AG04450 (cell line): Measurements from ENCODE around the gene GK2. TPM values are rescaled to one million over a fixed set of nuclear protein-coding genes. Genes with fewer than 3 reads are reported as not detected.

Source experiments
- CTCF ChIA-PET: fragments of 300-600, 350-600 bp; formaldehyde crosslinking; extraction: SDS; loops from one replicate; lab custom pipeline; 2022; ENCODE audit warnings: antibody characterized with exemption, inconsistent platforms; lab: Charles Lee
- POLR2A ChIA-PET: fragments of 350-600 bp; formaldehyde crosslinking; extraction: SDS; loops from one replicate; lab custom pipeline; 2021; ENCODE audit warnings: antibody characterized with exemption, inconsistent platforms; lab: Yijun Ruan, JAX
- DNase-seq: peaks from one replicate; pipeline ENCODE4 v3.0.0-alpha.2; 2011; ENCODE audit warnings: low read depth, low spot score
- H3K27ac ChIP-seq: one replicate; pipeline ENCODE4 v1.5.1; 2012; ENCODE audit warnings: low read depth, low read length, control low read depth
- H3K27me3 ChIP-seq: one replicate; pipeline ENCODE4 v1.6.0; 2012; ENCODE audit warnings: low read length; ENCODE audit not compliant: control insufficient read depth, insufficient read depth
- H3K4me3 ChIP-seq: 2 replicates; pipeline ENCODE4 v1.5.1; 2011; ENCODE audit warnings: mild to moderate bottlenecking, low read depth, low read length, control low read depth
- H3K9me3 ChIP-seq: 2 replicates; pipeline ENCODE4 v1.5.1; 2012; ENCODE audit warnings: low read length; ENCODE audit not compliant: control insufficient read depth, insufficient read depth
- CTCF ChIP-seq: IDR thresholded peaks from 2 replicates; pipeline ENCODE4 v1.5.1; 2011; ENCODE audit warnings: low read depth, low read length, control low read depth, inconsistent platforms
- polyA plus RNA-seq: library from polyadenylated mRNA; depleted of rRNA; stranded (reverse); fragments of >200 nt; gene quantifications from 2 replicates; pipeline ENCODE4 v1.2.3, GENCODE V29; 2011

GK2 gene
- polyA plus RNA-seq, 1 experiment = not detected

- POLR2A ChIA-PET = no interaction called here
- no peak for DNase-seq
- no peak overlapping the region for H3K4me3 ChIP-seq
- no peaks in the 10 kb centered on the region for H3K27me3 ChIP-seq
- H3K9me3 ChIP-seq = no peaks in the 10 kb centered on the region; the same call in 1 of the 2 replicates
- CTCF ChIA-PET = no interaction called here
- no peak for TF ChIP-seq CTCF
- H3K27ac ChIP-seq = no peak overlapping the region
These were observed 3.4 kb downstream of the GK2 start for GRCh38 chr4:79404666-79405065.

DNA sequence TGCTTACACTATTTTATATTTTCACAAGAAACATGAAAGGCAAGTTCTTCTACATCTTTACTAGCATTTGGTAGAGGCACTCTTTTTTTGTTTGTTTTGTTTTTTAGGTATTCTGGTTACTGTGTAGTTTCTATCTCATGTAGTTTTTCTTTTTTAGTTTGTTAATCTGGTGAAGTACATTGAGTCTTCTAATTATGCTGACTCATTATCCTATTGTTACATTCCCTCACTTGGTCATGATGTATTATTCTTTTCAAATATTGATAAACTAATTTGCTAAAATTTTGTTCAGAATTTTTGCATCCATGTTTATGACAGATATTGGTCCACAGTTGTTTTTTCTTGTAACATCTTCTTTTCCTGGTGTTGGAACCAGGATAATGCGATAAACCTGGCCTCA, 4.7 kb downstream of the GK2 start:
- TF ChIP-seq CTCF = no peak
- no peaks in the 10 kb centered on the region; the same call in 1 of the 2 replicates for H3K9me3 ChIP-seq

DNA sequence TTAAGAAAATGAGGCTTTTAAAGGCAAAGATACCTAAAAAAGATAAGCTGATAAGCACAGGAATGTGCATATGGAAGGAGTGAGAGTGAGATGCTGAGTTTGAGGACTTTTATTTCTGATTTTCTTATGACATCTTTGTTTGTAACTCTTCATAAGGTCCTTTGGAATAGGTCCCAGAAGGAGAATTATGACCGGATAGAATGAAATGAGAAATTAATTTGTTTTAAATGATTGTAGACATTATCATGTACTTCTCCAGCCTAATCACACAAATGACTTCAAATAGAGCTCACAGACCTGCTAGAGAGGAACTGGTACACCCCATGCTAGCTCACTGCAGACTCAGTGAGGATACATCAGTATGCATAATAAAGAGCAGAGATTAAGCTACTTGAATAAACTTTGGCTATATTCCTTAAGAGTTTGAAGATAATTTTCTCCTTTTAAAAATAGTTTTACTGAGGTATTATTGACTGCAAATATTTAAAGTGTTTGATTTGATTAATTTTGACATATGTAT, 5.6 kb downstream of the GK2 start:
- H3K27ac ChIP-seq = no peak overlapping the region
- H3K4me3 ChIP-seq = no peak overlapping the region
- POLR2A ChIA-PET = no interaction called here
- no peak for DNase-seq
- H3K9me3 ChIP-seq = no peaks in the 10 kb centered on the region
- no peak for TF ChIP-seq CTCF
- CTCF ChIA-PET = no interaction called here
- no peaks in the 10 kb centered on the region for H3K27me3 ChIP-seq

More for the DNA sequence above, 4.7 kb downstream of the GK2 start:
- Histone ChIP-seq H3K27ac (no peak overlapping the region), H3K27me3 (no peaks in the 10 kb centered on the region), H3K4me3 (no peak overlapping the region)
- ChIA-PET CTCF (no interaction called here), POLR2A (no interaction called here)
- no peak for DNase-seq

DNA sequence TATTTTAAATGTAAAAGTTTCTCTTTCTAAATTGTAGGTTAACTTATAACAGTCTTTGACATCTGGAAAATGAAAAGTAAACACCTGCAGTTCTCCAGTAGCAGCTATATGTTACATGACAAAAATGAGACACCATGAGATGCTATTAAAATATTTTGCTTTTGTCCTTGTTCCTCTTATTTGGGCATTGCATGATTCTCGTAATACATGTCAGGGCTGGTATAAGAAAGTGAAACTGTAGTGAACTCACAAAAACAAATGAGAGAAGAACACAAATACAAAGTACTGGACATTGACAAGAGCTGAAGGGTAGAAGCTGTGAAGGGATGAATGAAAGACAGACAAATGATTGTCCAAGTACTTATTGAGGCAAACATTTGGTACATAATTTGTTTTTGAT, 9.0 kb downstream of the GK2 start:
- Histone ChIP-seq H3K9me3 (no peaks in the 10 kb centered on the region), H3K27me3 (no peaks in the 10 kb centered on the region), H3K4me3 (no peak overlapping the region), H3K27ac (no peak overlapping the region)
- POLR2A ChIA-PET = no interaction called here
- CTCF ChIA-PET = no interaction called here
- TF ChIP-seq CTCF = no peak
- DNase-seq = no peak

- ChIA-PET CTCF (no interaction called here), POLR2A (no interaction called here)
- TF ChIP-seq CTCF = no peak
- no peaks in the 10 kb centered on the region for H3K27me3 ChIP-seq
- no peak overlapping the region for H3K27ac ChIP-seq
- no peaks in the 10 kb centered on the region for H3K9me3 ChIP-seq
- no peak overlapping the region for H3K4me3 ChIP-seq
- DNase-seq = no peak
These were observed 10.1 kb downstream of the GK2 start for GRCh38 chr4:79397951-79398350.
